GM12892 (cell line): ENCODE data around the gene SNX2.

ENCODE experiments used
- POLR2A ChIP-seq: IDR thresholded peaks from 2 replicates; pipeline ENCODE4 v1.6.1; 2011; ENCODE audit warnings: low read depth, low read length, control low read depth
- POLR2AphosphoS5 ChIP-seq: IDR thresholded peaks from 2 replicates; pipeline ENCODE4 v1.6.1; 2011; ENCODE audit warnings: low read depth, low read length, control low read depth

GRCh38 chr5:122810405-122810804 lies 35.5 kb downstream of the SNX2 start:
- TF ChIP-seq POLR2A (no peak), POLR2AphosphoS5 (no peak)
